GM19397 (cell line): ENCODE results near the gene TAPBPL.

Experiments used
- ATAC-seq: cut with Tn5 transposase; IDR thresholded peaks from one replicate; pipeline ENCODE4 v1.9.1; 2021; ENCODE audit warnings: mild to moderate bottlenecking, moderate library complexity; ENCODE audit not compliant: unreplicated experiment

Gene TAPBPL

GRCh38 chr12:6435961-6436715, 15.7 kb upstream of the TAPBPL start:
- ATAC-seq: no peak

- no peak for ATAC-seq
Measured at GRCh38 chr12:6437586-6437985, 14.3 kb upstream of the TAPBPL start.

GRCh38 chr12:6438345-6438744, 13.5 kb upstream of the TAPBPL start:
- ATAC-seq: no peak

- ATAC-seq: no peak
Measured at GRCh38 chr12:6440391-6440790, 11.5 kb upstream of the TAPBPL start.

- no peak for ATAC-seq
Measured at GRCh38 chr12:6442836-6443235, 9.0 kb upstream of the TAPBPL start.

GRCh38 chr12:6443361-6443983, 8.4 kb upstream of the TAPBPL start:
- ATAC-seq: no peak

- ATAC-seq: no peak
Measured at GRCh38 chr12:6444031-6444430, 7.8 kb upstream of the TAPBPL start.

GRCh38 chr12:6444704-6445688, 6.8 kb upstream of the TAPBPL start, which contains the start of gene CD27:
TSS of gene CD27 (plus strand) at chr12:6444955. CDS start at chr12:6445096, 141 bp downstream.
- no peak for ATAC-seq

- ATAC-seq: no peak
Measured at GRCh38 chr12:6450091-6450868, 1.6 kb upstream of the TAPBPL start.

GRCh38 chr12:6450869-6451347, 934 bp upstream of the TAPBPL start:
- no peak for ATAC-seq

GRCh38 chr12:6452245-6452943, 552 bp downstream of the TAPBPL start:
- no peak for ATAC-seq

- no peak for ATAC-seq
Measured at GRCh38 chr12:6452944-6453630, 1.2 kb downstream of the TAPBPL start.

GRCh38 chr12:6457220-6457945, 5.5 kb downstream of the TAPBPL start:
- ATAC-seq: no peak

- no peak for ATAC-seq
Measured at GRCh38 chr12:6458281-6459003, 6.6 kb downstream of the TAPBPL start.

- no peak for ATAC-seq
Measured at GRCh38 chr12:6459004-6459337, 7.1 kb downstream of the TAPBPL start.

GRCh38 chr12:6460751-6461371, 9.0 kb downstream of the TAPBPL start:
- no peak for ATAC-seq

- ATAC-seq: peak; percentile 74
Measured at GRCh38 chr12:6461401-6462233, 9.8 kb downstream of the TAPBPL start.
